Measurements from ENCODE around the gene ACSS1. TPM values are rescaled to one million over a fixed set of nuclear protein-coding genes. Genes with fewer than 3 reads are reported as not detected.

The ACSS1 gene
- total and polyA plus RNA-seq, 7 donors, result 8.8 to 53.3 (median 16.8) TPM

DNA sequence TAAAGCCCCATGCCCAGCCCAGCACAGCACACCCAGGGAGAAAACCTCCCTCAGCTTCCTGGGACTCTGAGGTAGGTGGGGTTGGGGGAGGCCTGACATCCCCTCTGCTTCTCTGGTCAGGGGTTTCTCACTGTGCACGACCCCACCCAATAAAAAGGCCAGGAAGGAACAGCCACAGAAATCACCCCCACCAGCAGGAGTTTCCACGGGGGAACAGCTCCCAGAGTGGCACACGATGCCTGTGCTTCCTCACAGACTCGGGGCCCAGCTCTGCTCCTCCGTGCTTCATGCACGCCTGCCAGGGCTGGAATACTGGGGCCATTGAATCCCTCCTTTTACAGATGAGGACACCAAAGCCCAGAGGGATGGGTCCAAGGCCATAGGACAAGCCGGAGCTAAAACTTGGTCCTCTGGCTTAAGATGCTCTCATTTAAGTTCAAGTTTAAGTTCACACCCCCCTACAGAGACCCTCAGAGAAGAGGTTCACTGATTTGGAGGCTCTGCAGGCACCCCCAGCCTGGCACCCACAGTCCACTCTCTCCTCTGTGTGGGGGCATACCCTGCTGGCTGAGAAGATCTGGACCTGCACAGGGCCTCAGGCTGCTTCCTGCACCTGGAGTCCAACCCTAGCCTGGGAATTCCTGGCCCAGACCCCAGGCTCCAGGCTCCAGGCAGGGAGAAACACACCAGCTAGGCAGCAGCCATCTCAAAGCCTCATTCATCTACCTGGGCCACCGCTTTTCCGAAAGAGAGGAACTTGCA, 14.3 kb downstream of the ACSS1 start:
- Histone ChIP-seq H3K9me3 (no peaks in the 10 kb centered on the region), H3K27me3 (ENCODE audit: insufficient read depth in 3 of 3, low read length in 2 of 3) (no peaks in the 10 kb centered on the region), H3K4me3 (no peak overlapping the region), H3K4me1 (peaks cover 93% of the 10 kb centered on the region), H3K36me3 (ENCODE audit: insufficient read depth in 1 of 2, low read depth in 1 of 2) (peaks cover 0 to 15% of the 10 kb centered on the region in 2 donors), H3K27ac (peak overlapping the region; percentile 89)
- peak; percentile 6 to 29 for DNase-seq
- TF ChIP-seq, protein P1, sequence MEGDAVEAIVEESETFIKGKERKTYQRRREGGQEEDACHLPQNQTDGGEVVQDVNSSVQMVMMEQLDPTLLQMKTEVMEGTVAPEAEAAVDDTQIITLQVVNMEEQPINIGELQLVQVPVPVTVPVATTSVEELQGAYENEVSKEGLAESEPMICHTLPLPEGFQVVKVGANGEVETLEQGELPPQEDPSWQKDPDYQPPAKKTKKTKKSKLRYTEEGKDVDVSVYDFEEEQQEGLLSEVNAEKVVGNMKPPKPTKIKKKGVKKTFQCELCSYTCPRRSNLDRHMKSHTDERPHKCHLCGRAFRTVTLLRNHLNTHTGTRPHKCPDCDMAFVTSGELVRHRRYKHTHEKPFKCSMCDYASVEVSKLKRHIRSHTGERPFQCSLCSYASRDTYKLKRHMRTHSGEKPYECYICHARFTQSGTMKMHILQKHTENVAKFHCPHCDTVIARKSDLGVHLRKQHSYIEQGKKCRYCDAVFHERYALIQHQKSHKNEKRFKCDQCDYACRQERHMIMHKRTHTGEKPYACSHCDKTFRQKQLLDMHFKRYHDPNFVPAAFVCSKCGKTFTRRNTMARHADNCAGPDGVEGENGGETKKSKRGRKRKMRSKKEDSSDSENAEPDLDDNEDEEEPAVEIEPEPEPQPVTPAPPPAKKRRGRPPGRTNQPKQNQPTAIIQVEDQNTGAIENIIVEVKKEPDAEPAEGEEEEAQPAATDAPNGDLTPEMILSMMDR (IDR thresholded peaks at IDR 0.05), result no peak
- intact Hi-C loops (cut with DNase I), result no loop called here
- WGBS, 3 donors, result 63 to 74% (median 65%) methylated on average over 9 of the region's 9 CpGs
- no peak for ATAC-seq

DNA sequence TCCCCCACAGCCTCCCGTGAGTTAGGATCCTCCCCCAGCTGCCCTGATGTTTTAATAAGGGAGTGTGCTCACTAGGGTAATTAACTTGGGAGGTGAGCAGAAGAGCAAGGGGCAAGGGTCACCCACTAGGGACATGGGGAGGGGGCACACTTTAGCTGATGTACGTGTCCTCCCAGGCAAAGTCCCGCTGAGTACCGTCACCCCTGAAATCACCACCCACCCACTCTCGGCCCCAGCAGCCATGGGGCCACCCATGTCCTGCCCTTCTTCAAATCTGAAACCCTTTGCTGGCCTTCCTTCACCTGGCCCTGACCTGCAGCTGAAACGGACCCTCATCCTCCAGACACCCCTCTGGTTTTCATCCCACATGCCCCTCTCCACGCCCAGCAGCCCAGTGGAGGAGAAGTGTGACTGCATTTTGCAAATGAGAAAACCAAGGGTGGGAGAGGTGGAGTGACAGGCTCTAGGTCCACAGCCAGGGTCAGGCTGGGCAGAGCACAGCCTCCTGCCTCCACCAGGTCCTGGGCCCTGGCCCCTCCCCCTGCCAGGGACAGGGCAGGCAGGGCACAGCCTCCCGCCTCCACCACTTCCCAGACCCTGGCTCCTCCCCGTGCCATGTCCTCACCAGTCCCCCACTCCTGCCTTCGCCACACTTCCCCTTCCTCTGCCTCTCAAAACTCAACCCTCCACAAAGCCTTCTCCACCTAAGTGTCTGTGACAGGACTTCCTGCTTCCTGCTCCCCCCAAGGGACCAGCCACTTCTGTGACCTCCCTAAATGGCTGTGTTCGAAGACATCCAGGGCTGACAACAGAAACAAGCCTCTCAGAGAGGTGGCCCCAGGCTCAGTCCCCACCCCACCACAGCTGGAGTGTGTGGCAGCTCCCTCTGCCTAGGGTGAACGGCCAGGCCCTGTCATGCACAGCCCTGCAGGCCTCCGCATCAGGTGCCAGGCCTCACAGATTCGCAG, 15.1 kb downstream of the ACSS1 start:
- H3K4me3 ChIP-seq, result no peak overlapping the region
- peak; percentile 60 to 77 for DNase-seq

DNA sequence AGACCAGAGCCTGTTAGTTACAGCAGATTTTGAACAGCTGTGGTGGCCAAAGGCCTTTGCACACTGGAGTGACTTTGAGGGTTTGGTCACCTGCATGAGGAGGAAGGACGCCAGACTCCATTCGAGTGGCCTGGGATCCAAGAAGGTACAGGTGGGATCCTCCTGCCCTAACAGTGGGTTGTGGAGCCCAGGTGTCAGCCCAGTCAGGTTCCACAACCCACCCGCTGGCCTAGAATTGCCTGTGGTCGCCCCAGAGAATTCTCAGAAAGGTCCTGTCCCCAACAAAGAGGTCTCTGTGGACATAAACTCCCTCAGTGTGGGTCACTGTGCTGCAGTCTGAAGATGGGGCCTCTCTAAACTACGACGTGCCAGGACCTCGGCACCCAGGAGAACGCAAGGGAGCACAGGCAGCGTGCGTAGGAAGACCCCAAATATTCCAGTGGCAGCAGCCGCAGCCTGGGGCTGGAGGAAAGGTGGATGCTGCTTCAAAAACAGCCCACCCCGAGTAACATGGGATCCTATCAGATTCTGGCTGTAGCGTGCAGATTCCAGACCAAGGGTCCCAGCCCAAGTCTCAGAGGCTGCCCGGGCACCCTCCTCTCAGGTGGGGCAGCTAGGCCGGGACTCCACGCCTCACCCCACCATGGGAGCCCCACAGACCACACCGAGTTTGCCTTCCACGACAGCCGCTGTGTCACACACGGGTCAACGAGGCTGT, 16.0 kb downstream of the ACSS1 start:
- peaks cover 0 to 2% of the 10 kb centered on the region in 2 donors for H3K36me3 ChIP-seq (ENCODE audit: insufficient read depth in 1 of 2, low read depth in 1 of 2)
- no peak overlapping the region for H3K4me3 ChIP-seq
- no peaks in the 10 kb centered on the region for H3K9me3 ChIP-seq
- TF ChIP-seq, protein P1 (IDR thresholded peaks at IDR 0.05), result no peak
- DNase-seq (peak; percentile 9 to 42), ATAC-seq (no peak)
- H3K27ac ChIP-seq, result peak overlapping the region; percentile 89
- H3K4me1 ChIP-seq, result peaks cover 96% of the 10 kb centered on the region
- intact Hi-C loops (cut with DNase I), result no loop called here
- WGBS, 3 donors, result 87 to 89% (median 88%) methylated on average over 21 of the region's 21 CpGs
- H3K27me3 ChIP-seq (ENCODE audit: insufficient read depth in 3 of 3, low read length in 2 of 3), result no peaks in the 10 kb centered on the region

More for the DNA sequence above, 15.1 kb downstream of the ACSS1 start:
- H3K4me1 ChIP-seq, result peaks cover 94% of the 10 kb centered on the region
- H3K36me3 ChIP-seq (ENCODE audit: insufficient read depth in 1 of 2, low read depth in 1 of 2), result peaks cover 0 to 10% of the 10 kb centered on the region in 2 donors
- WGBS, 3 donors, result 66 to 73% (median 69%) methylated on average over 14 of the region's 14 CpGs
- intact Hi-C loops (cut with DNase I), result no loop called here
- peak overlapping the region; percentile 89 for H3K27ac ChIP-seq
- no peaks in the 10 kb centered on the region for H3K9me3 ChIP-seq
- no peaks in the 10 kb centered on the region for H3K27me3 ChIP-seq (ENCODE audit: insufficient read depth in 3 of 3, low read length in 2 of 3)
- TF ChIP-seq, protein P1 (IDR thresholded peaks at IDR 0.05), result no peak
- no peak for ATAC-seq

DNA sequence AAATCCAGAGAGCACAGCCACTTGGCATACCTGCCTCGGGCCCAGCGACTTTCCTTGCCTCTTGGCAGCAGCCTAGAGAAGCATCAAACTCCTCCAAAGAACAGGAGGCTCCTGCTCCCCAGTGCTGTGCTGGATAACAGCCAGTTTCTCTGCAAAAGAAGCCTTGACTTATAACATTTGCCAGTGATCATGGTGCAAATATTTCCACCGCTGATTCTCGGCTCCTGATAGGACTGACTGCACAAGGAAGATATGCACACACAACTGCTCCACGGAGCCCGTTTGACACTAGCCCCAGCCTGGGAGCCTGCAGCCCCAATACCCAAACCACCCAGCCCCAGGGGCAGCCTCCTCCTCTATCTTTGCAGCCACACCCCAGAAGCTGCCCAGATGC, 17.5 kb downstream of the ACSS1 start:
- Histone ChIP-seq H3K27ac (peak overlapping the region; percentile 89), H3K4me1 (peaks cover 93% of the 10 kb centered on the region), H3K27me3 (ENCODE audit: insufficient read depth in 3 of 3, low read length in 2 of 3) (no peaks in the 10 kb centered on the region), H3K36me3 (ENCODE audit: insufficient read depth in 1 of 2, low read depth in 1 of 2) (no peaks in the 10 kb centered on the region), H3K9me3 (no peaks in the 10 kb centered on the region), H3K4me3 (peak overlapping the region; percentile 31)
- TF ChIP-seq, protein P1 (IDR thresholded peaks at IDR 0.05), result no peak
- WGBS, 3 donors, result 6 to 10% (median 6%) methylated on average over 6 of the region's 6 CpGs
- DNase-seq (peak in 1 of 2 donors; percentile 40), ATAC-seq (peak; percentile 8 to 29 (median 16))
- intact Hi-C loops (cut with DNase I), result no loop called here

All from psoas muscle (tissue), 8 donors.